ENCODE results near the gene RAB18.
"Not testable (repeated sequence)": the region's sequence is repeated elsewhere in the genome, so short reads cannot be mapped to it uniquely, and the experiment has no call there.

The RAB18 gene

GRCh38 chr10:27503498-27504006, 552 bp upstream of the RAB18 start:
- Histone ChIP-seq H3K9me3 (ENCODE audit: control insufficient read depth in 5 of 5, low read length in 5 of 5) (no peaks in the 10 kb centered on the region), H3K9ac (ENCODE audit: low read length in 5 of 5) (peak overlapping the region; percentile 71 to 97 (median 93)), H3K4me3 (ENCODE audit: low read depth in 1 of 5, low read length in 5 of 5) (peak overlapping the region; percentile 72 to 99 (median 90)), H3K27me3 (ENCODE audit: control insufficient read depth in 5 of 5, insufficient read depth in 4 of 5, low read length in 5 of 5) (no peaks in the 10 kb centered on the region), H3K4me1 (ENCODE audit: control insufficient read depth in 5 of 5, insufficient read depth in 5 of 5, low read length in 5 of 5) (peaks cover 3 to 33% (median 28%) of the 10 kb centered on the region in 5 donors), H3K27ac (ENCODE audit: low read depth, low read length) (peak overlapping the region; percentile 90), H3K36me3 (ENCODE audit: control insufficient read depth in 5 of 5, insufficient read depth in 5 of 5, low read length in 5 of 5) (no peaks in the 10 kb centered on the region)

GRCh38 chr10:27504808-27505460, 830 bp downstream of the RAB18 start:
- Histone ChIP-seq H3K4me1 (ENCODE audit: control insufficient read depth in 5 of 5, insufficient read depth in 5 of 5, low read length in 5 of 5) (peaks cover 3 to 42% (median 30%) of the 10 kb centered on the region in 5 donors), H3K27ac (ENCODE audit: low read depth, low read length) (peak overlapping the region; percentile 90), H3K9me3 (ENCODE audit: control insufficient read depth in 5 of 5, low read length in 5 of 5) (no peaks in the 10 kb centered on the region), H3K36me3 (ENCODE audit: control insufficient read depth in 5 of 5, insufficient read depth in 5 of 5, low read length in 5 of 5) (peaks cover 0 to under 1% (median 0%) of the 10 kb centered on the region in 5 donors), H3K27me3 (ENCODE audit: control insufficient read depth in 5 of 5, insufficient read depth in 4 of 5, low read length in 5 of 5) (no peaks in the 10 kb centered on the region), H3K4me3 (ENCODE audit: low read depth in 1 of 5, low read length in 5 of 5) (peak overlapping the region; percentile 86 to 99 (median 90)), H3K9ac (ENCODE audit: low read length in 5 of 5) (peak overlapping the region; percentile 74 to 97 (median 94))

- not testable (repeated sequence) for H3K27me3 ChIP-seq (ENCODE audit: control insufficient read depth in 5 of 5, insufficient read depth in 4 of 5, low read length in 5 of 5); H3K36me3 ChIP-seq (ENCODE audit: control insufficient read depth in 5 of 5, insufficient read depth in 5 of 5, low read length in 5 of 5); H3K27ac ChIP-seq (ENCODE audit: low read depth, low read length); H3K9me3 ChIP-seq (ENCODE audit: control insufficient read depth in 5 of 5, low read length in 5 of 5)
- peak overlapping the region in 3 of 5 donors; percentile 30 to 97 (median 74) for H3K9ac ChIP-seq (ENCODE audit: low read length in 5 of 5)
- H3K4me3 ChIP-seq (ENCODE audit: low read depth in 1 of 5, low read length in 5 of 5): peak overlapping the region in 2 of 5 donors; percentile 14 to 90
- peaks cover 3 to 43% (median 30%) of the 10 kb centered on the region in 5 donors for H3K4me1 ChIP-seq (ENCODE audit: control insufficient read depth in 5 of 5, insufficient read depth in 5 of 5, low read length in 5 of 5)
Observed at GRCh38 chr10:27505537-27505936, 1.4 kb downstream of the RAB18 start.

GRCh38 chr10:27506280-27506679, 2.2 kb downstream of the RAB18 start:
- Histone ChIP-seq H3K27ac (ENCODE audit: low read depth, low read length) (no peak overlapping the region), H3K4me3 (ENCODE audit: low read depth in 1 of 5, low read length in 5 of 5) (no peak overlapping the region), H3K36me3 (ENCODE audit: control insufficient read depth in 5 of 5, insufficient read depth in 5 of 5, low read length in 5 of 5) (peaks cover 0 to 10% (median 3%) of the 10 kb centered on the region in 5 donors), H3K9ac (ENCODE audit: low read length in 5 of 5) (peak overlapping the region in 1 of 5 donors; percentile 1), H3K4me1 (ENCODE audit: control insufficient read depth in 5 of 5, insufficient read depth in 5 of 5, low read length in 5 of 5) (peaks cover 3 to 43% (median 30%) of the 10 kb centered on the region in 5 donors), H3K27me3 (ENCODE audit: control insufficient read depth in 5 of 5, insufficient read depth in 4 of 5, low read length in 5 of 5) (no peaks in the 10 kb centered on the region), H3K9me3 (ENCODE audit: control insufficient read depth in 5 of 5, low read length in 5 of 5) (no peaks in the 10 kb centered on the region)

- Histone ChIP-seq H3K4me1 (ENCODE audit: control insufficient read depth in 5 of 5, insufficient read depth in 5 of 5, low read length in 5 of 5) (peaks cover 0 to 15% (median 4%) of the 10 kb centered on the region in 5 donors), H3K9me3 (ENCODE audit: control insufficient read depth in 5 of 5, low read length in 5 of 5) (no peaks in the 10 kb centered on the region), H3K27ac (ENCODE audit: low read depth, low read length) (no peak overlapping the region), H3K9ac (ENCODE audit: low read length in 5 of 5) (no peak overlapping the region), H3K36me3 (ENCODE audit: control insufficient read depth in 5 of 5, insufficient read depth in 5 of 5, low read length in 5 of 5) (peaks cover 7 to 31% (median 17%) of the 10 kb centered on the region in 5 donors), H3K4me3 (ENCODE audit: low read depth in 1 of 5, low read length in 5 of 5) (no peak overlapping the region), H3K27me3 (ENCODE audit: control insufficient read depth in 5 of 5, insufficient read depth in 4 of 5, low read length in 5 of 5) (no peaks in the 10 kb centered on the region)
Observed at GRCh38 chr10:27512548-27512947, 8.4 kb downstream of the RAB18 start.

- H3K9ac ChIP-seq (ENCODE audit: low read length in 5 of 5): no peak overlapping the region
- H3K9me3 ChIP-seq (ENCODE audit: control insufficient read depth in 5 of 5, low read length in 5 of 5): no peaks in the 10 kb centered on the region
- H3K4me1 ChIP-seq (ENCODE audit: control insufficient read depth in 5 of 5, insufficient read depth in 5 of 5, low read length in 5 of 5): peaks cover 0 to 15% (median 4%) of the 10 kb centered on the region in 5 donors
- peaks cover 7 to 31% (median 17%) of the 10 kb centered on the region in 5 donors for H3K36me3 ChIP-seq (ENCODE audit: control insufficient read depth in 5 of 5, insufficient read depth in 5 of 5, low read length in 5 of 5)
- H3K27ac ChIP-seq (ENCODE audit: low read depth, low read length): no peak overlapping the region
- H3K27me3 ChIP-seq (ENCODE audit: control insufficient read depth in 5 of 5, insufficient read depth in 4 of 5, low read length in 5 of 5): no peaks in the 10 kb centered on the region
- no peak overlapping the region for H3K4me3 ChIP-seq (ENCODE audit: low read depth in 1 of 5, low read length in 5 of 5)
Observed at GRCh38 chr10:27513451-27514191, 9.5 kb downstream of the RAB18 start.

- peaks cover 0 to 11% (median 1%) of the 10 kb centered on the region in 5 donors for H3K4me1 ChIP-seq (ENCODE audit: control insufficient read depth in 5 of 5, insufficient read depth in 5 of 5, low read length in 5 of 5)
- no peak overlapping the region for H3K9ac ChIP-seq (ENCODE audit: low read length in 5 of 5)
- peaks cover 7 to 31% (median 17%) of the 10 kb centered on the region in 5 donors for H3K36me3 ChIP-seq (ENCODE audit: control insufficient read depth in 5 of 5, insufficient read depth in 5 of 5, low read length in 5 of 5)
- no peak overlapping the region for H3K4me3 ChIP-seq (ENCODE audit: low read depth in 1 of 5, low read length in 5 of 5)
- no peaks in the 10 kb centered on the region for H3K27me3 ChIP-seq (ENCODE audit: control insufficient read depth in 5 of 5, insufficient read depth in 4 of 5, low read length in 5 of 5)
- H3K9me3 ChIP-seq (ENCODE audit: control insufficient read depth in 5 of 5, low read length in 5 of 5): no peaks in the 10 kb centered on the region
- H3K27ac ChIP-seq (ENCODE audit: low read depth, low read length): no peak overlapping the region
Observed at GRCh38 chr10:27514243-27514642, 10.1 kb downstream of the RAB18 start.

GRCh38 chr10:27518261-27518660, 14.2 kb downstream of the RAB18 start:
- Histone ChIP-seq H3K27ac (ENCODE audit: low read depth, low read length) (no peak overlapping the region), H3K4me1 (ENCODE audit: control insufficient read depth in 5 of 5, insufficient read depth in 5 of 5, low read length in 5 of 5) (peaks cover 0 to 5% (median 0%) of the 10 kb centered on the region in 5 donors), H3K4me3 (ENCODE audit: low read depth in 1 of 5, low read length in 5 of 5) (no peak overlapping the region), H3K36me3 (ENCODE audit: control insufficient read depth in 5 of 5, insufficient read depth in 5 of 5, low read length in 5 of 5) (peaks cover 0 to 14% (median 10%) of the 10 kb centered on the region in 5 donors), H3K9ac (ENCODE audit: low read length in 5 of 5) (no peak overlapping the region), H3K9me3 (ENCODE audit: control insufficient read depth in 5 of 5, low read length in 5 of 5) (no peaks in the 10 kb centered on the region), H3K27me3 (ENCODE audit: control insufficient read depth in 5 of 5, insufficient read depth in 4 of 5, low read length in 5 of 5) (no peaks in the 10 kb centered on the region)

- H3K36me3 ChIP-seq (ENCODE audit: control insufficient read depth in 5 of 5, insufficient read depth in 5 of 5, low read length in 5 of 5): no peaks in the 10 kb centered on the region
- H3K9me3 ChIP-seq (ENCODE audit: control insufficient read depth in 5 of 5, low read length in 5 of 5): no peaks in the 10 kb centered on the region
- H3K4me3 ChIP-seq (ENCODE audit: low read depth in 1 of 5, low read length in 5 of 5): no peak overlapping the region
- H3K4me1 ChIP-seq (ENCODE audit: control insufficient read depth in 5 of 5, insufficient read depth in 5 of 5, low read length in 5 of 5): peaks cover 0 to 20% (median 13%) of the 10 kb centered on the region in 5 donors
- peak overlapping the region; percentile 20 for H3K27ac ChIP-seq (ENCODE audit: low read depth, low read length)
- no peaks in the 10 kb centered on the region for H3K27me3 ChIP-seq (ENCODE audit: control insufficient read depth in 5 of 5, insufficient read depth in 4 of 5, low read length in 5 of 5)
- peak overlapping the region in 2 of 5 donors; percentile 6 to 24 for H3K9ac ChIP-seq (ENCODE audit: low read length in 5 of 5)
Observed at GRCh38 chr10:27525819-27526218, 21.7 kb downstream of the RAB18 start.

- Histone ChIP-seq H3K27me3 (ENCODE audit: control insufficient read depth in 5 of 5, insufficient read depth in 4 of 5, low read length in 5 of 5) (no peaks in the 10 kb centered on the region), H3K36me3 (ENCODE audit: control insufficient read depth in 5 of 5, insufficient read depth in 5 of 5, low read length in 5 of 5) (no peaks in the 10 kb centered on the region), H3K4me3 (ENCODE audit: low read depth in 1 of 5, low read length in 5 of 5) (no peak overlapping the region), H3K9ac (ENCODE audit: low read length in 5 of 5) (peak overlapping the region in 1 of 5 donors; percentile 24), H3K4me1 (ENCODE audit: control insufficient read depth in 5 of 5, insufficient read depth in 5 of 5, low read length in 5 of 5) (peaks cover 0 to 20% (median 13%) of the 10 kb centered on the region in 5 donors), H3K27ac (ENCODE audit: low read depth, low read length) (no peak overlapping the region), H3K9me3 (ENCODE audit: control insufficient read depth in 5 of 5, low read length in 5 of 5) (no peaks in the 10 kb centered on the region)
Observed at GRCh38 chr10:27526242-27526641, 22.1 kb downstream of the RAB18 start.
